GM18526 (cell line): ENCODE measurements around the gene TTLL9.

Experiments used
- POLR2A ChIP-seq: IDR thresholded peaks from 3 replicates; pipeline ENCODE4 v1.6.1; 2011; ENCODE audit not compliant: insufficient read length; ENCODE audit errors: extremely low read depth

Gene TTLL9

DNA sequence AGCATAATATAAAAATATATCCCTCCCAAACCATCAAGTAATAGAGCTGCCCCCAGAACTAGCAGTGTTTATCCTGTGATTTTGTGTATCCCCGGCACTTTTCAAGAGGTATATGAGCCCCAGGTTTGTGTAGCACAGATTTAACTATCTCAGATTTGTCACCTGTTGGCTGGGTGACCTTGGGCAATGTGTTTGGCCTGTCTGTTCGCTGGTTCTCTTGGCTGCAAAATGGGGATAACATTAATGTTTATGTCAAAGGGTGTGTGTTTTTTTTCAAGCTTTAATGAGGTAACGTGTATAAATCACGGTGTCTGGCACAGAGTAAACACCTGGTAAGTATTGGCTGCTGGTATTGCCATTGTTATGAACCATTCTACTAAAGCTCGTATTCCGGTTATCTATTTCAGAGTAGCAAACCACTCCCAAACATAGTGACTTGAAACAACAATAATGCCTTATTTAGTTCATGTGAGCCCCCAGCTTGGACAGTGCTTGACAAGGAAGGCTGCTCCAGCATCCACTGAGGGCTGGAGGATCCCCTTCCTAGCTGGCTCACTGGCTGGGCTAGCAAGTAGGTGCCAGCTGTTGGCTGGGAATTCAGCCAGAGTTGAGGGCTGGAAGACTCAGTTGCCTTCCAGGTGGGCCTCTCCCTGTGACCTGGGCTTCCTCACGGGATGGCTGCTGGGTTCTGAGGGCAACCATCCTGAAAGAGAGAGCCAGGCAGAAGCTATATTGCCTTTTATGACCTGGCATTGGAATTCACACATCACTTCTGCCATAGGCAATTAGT is 45.3 kb downstream of the TTLL9 start:
- no peak for TF ChIP-seq POLR2A

DNA sequence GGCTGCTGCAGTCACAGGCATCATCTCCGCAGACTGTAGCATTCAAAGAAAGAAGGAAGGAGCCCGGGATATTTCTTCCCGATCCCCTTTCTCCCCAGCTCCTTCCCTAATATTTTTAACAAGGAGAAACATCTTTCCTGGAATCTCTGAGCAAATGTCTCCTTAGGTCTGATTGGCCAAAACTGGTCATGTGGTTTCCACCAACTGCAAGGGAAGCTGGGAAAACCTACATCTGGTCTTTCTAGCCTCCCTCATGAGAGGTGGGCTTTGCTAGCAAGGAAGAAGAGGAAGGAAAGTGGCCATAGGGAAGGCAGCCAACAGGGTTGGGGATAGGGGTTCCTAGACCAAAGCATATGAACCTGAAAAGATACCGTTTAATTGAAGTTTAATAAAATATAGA is 46.3 kb downstream of the TTLL9 start:
- no peak for TF ChIP-seq POLR2A

DNA sequence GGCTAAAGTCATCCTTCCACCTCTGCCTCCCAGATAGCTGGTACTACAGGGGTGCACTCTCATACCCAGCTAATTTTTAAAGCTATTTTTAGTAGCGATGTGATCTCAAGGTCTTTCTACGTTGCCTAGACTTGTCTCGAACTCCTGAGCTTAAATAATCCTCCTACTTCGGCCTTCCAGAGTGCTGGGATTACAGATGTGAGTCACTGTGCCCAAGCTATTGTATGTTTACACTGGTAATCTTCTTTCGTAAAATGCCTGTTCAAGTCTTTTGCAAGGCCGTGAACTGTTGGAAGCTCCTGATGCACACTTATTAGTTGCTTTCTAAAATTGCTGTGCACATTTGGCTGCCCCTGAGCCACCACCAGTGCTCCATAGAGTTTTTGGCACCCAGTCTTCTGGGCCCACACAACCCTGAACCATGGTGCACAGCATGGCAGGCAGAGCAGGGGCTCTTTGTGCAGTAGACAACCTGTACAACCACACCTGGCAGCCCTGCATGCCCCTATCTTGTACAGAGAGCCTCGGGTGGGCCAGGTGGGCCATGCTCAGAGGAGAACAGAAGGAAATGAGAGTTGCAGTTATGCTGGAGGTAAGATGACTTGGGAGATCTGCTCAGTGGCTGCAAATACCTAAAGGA is 48.2 kb downstream of the TTLL9 start:
- no peak for TF ChIP-seq POLR2A

GRCh38 chr20:31919410-31920155 is 49.1 kb downstream of the TTLL9 start:
- TF ChIP-seq POLR2A = no peak

GRCh38 chr20:31920275-31920855 is 49.9 kb downstream of the TTLL9 start:
- TF ChIP-seq POLR2A = no peak

GRCh38 chr20:31922181-31922580 is 51.7 kb downstream of the TTLL9 start:
- no peak for TF ChIP-seq POLR2A

GRCh38 chr20:31922588-31922987 is 52.2 kb downstream of the TTLL9 start:
- TF ChIP-seq POLR2A = no peak

DNA sequence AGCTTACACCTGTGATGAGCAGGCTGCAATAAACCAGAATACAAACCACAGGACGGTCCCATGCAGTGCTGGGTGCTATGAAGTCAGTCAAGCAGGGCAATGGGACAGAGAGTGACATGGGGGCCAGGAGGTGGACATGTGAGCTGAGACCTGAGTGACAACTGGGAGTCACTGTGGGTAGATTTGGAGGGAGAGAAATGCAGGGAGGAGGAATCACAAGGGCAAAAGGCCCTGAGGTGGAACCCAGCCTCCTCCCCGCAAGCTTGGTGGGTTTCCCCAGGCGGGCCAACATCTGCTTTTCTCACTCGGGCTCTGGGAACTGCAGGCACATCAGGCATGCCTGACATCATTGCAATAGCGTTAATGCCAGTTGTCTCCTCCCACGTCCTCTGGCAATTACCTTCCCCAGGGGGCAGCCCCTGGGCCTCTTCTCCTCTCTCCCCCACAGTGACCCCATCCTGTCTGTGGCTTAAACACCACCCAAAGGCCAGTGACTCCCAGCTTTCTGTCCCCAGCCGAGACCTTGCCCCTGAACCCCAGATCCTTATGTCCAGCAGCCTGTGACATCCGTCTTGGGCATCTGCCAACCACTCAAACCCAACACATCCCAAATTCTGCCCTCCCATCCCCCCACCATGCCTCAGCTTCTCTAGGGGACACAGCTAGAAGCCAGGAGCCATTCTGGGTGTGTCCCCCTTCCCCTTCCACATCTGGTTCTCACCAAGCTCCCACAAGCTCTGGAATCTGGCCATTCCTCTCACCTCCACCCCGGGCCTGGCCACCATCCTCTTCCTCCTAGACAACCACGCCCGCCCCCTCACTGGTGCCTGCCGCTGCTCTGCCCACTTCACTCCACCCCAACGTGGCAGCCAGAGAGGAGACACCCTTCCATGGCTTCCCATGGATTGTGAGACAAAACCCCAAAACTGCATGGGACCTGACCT is 53.2 kb downstream of the TTLL9 start:
- TF ChIP-seq POLR2A = no peak

DNA sequence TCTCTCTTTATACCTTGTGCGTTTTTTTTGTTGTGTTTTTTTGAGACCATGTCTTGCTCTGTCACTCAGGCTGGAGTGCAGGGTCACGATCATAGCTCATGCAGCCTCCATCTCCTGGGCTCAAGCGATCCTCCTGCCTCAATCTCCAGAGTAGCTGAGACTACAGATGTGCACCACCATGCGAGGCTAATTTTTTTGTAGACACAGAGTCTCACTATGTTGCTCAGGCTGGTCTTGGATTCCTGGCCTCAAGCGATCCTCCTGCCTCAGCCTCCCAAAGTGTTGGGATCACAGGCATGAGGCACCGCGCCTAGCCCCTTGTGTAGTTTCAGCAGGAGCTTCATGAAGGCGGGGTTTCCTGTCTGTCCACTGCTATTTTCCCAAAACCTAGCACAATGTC is 54.1 kb downstream of the TTLL9 start:
- TF ChIP-seq POLR2A = no peak

GRCh38 chr20:31925631-31926030 is 55.2 kb downstream of the TTLL9 start:
- TF ChIP-seq POLR2A = no peak

DNA sequence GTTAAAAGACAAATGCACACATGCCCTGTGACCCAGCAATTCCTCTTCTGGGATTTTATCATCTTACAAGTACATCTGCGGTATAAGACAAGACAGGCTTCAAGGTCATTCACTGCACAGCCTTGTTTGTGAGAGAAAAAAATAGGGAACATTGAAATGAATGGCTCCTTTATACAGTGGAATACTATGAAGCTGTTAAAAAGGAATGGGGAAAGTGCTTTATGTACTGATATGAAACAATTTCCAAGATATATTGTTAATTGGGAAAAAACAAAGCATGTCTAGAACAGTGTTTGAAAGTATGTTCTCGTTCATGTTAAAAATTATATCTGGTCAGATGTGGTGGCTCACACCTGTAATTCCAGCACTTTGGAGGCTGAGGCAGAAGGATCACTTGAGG is 56.1 kb downstream of the TTLL9 start:
- no peak for TF ChIP-seq POLR2A

DNA sequence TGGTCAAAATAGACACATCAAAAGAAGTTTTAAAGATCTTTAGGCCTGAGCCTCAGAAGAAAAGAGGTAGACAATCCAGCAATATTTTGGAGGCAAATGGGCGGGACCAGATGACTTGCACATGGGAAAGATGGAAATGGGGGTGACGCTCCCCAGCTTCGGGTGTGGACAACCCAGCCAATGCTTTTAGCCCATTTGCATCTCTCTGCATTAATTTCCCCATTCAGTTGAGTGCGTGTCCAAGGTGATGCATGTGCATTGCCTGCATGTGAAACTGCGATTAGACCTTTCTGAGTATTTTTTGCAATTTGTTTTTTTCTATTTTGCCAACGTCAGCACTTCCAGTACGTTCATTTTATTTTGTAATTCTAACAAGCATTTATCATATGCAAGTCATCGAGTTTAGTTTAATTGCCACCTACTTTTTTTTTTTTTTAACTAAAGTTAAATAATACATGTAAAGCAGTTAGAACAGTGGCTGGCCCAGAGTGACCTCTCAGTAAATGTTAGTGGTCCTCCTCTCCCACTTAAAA is 57.3 kb downstream of the TTLL9 start:
- TF ChIP-seq POLR2A = no peak

DNA sequence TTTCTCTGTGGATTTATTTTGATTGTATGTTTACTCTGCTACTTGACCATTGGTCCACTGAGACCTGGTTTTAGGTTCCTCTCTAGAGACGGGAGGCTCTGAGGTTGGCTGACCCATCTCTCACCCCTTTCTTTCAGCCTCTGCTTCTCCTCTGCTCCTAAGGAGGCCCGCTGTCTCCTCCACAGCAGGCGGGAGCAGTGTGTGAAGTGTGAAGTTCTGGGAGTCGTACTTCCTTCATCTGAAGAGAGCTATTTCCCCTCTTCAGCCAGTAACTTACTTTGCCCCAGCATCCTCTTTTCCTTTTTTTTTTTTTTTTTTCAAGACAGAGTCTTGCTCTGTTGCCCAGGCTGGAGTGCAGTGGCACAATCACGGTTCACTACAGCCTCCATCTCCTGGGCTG is 60.3 kb downstream of the TTLL9 start:
- TF ChIP-seq POLR2A = no peak

GRCh38 chr20:31933698-31934097 is 63.3 kb downstream of the TTLL9 start:
- TF ChIP-seq POLR2A = no peak
